Measurements from ENCODE around the gene SUSD6. TPM values are rescaled to one million over a fixed set of nuclear protein-coding genes. Genes with fewer than 3 reads are reported as not detected.
"Not testable (repeated sequence)": the region's sequence is repeated elsewhere in the genome, so short reads cannot be mapped to it uniquely, and the experiment has no call there.

The SUSD6 gene
- total and polyA plus RNA-seq, 2 donors from 2014 or later: 14.3 to 84.2 TPM

- Histone ChIP-seq H3K4me1 (ENCODE audit: control insufficient read depth in 2 of 3, insufficient read depth in 2 of 3, low read depth in 1 of 3, low read length in 3 of 3) (peaks cover 10 to 74% (median 52%) of the 10 kb centered on the region in 3 donors), H3K27ac (ENCODE audit: low read depth in 2 of 2, low read length in 2 of 2) (peak overlapping the region in 1 of 2 donors; percentile 33), H3K27me3 (ENCODE audit: control insufficient read depth, insufficient read depth, low read length) (no peaks in the 10 kb centered on the region), H3K9me3 (ENCODE audit: control insufficient read depth in 2 of 3, insufficient read depth in 1 of 3, low read length in 3 of 3) (no peaks in the 10 kb centered on the region), H3K36me3 (ENCODE audit: control insufficient read depth in 2 of 3, insufficient read depth in 3 of 3, low read length in 3 of 3) (no peaks in the 10 kb centered on the region), H3K4me3 (ENCODE audit: low read length in 3 of 3) (no peak overlapping the region), H3K9ac (ENCODE audit: low read length in 3 of 3) (no peak overlapping the region)
- no peak for DNase-seq
- no peak for FAIRE-seq
- intact Hi-C loops (cut with DNase I): no loop called here
- TF ChIP-seq CTCF (IDR thresholded peaks at IDR 0.05; ENCODE audit: borderline replicate concordance, extremely low read depth, insufficient read depth): no peak
These were observed 85.5 kb downstream of the SUSD6 start for GRCh38 chr14:69696633-69697557.

GRCh38 chr14:69698572-69698971 lies 87.2 kb downstream of the SUSD6 start:
- no peak overlapping the region for H3K27ac ChIP-seq (ENCODE audit: low read depth in 2 of 2, low read length in 2 of 2)
- FAIRE-seq (no peak), DNase-seq (no peak)
- H3K9me3 ChIP-seq (ENCODE audit: control insufficient read depth in 2 of 3, insufficient read depth in 1 of 3, low read length in 3 of 3): no peaks in the 10 kb centered on the region
- TF ChIP-seq CTCF (IDR thresholded peaks at IDR 0.05; ENCODE audit: borderline replicate concordance, extremely low read depth, insufficient read depth): no peak
- peaks cover 0 to 2% (median 1%) of the 10 kb centered on the region in 3 donors for H3K36me3 ChIP-seq (ENCODE audit: control insufficient read depth in 2 of 3, insufficient read depth in 3 of 3, low read length in 3 of 3)
- H3K27me3 ChIP-seq (ENCODE audit: control insufficient read depth, insufficient read depth, low read length): no peaks in the 10 kb centered on the region
- H3K9ac ChIP-seq (ENCODE audit: low read length in 3 of 3): no peak overlapping the region
- H3K4me3 ChIP-seq (ENCODE audit: low read length in 3 of 3): no peak overlapping the region
- peaks cover 7 to 65% (median 52%) of the 10 kb centered on the region in 3 donors for H3K4me1 ChIP-seq (ENCODE audit: control insufficient read depth in 2 of 3, insufficient read depth in 2 of 3, low read depth in 1 of 3, low read length in 3 of 3)
- intact Hi-C loops (cut with DNase I): no loop called here

GRCh38 chr14:69699243-69699642 lies 87.8 kb downstream of the SUSD6 start:
- peaks cover 5 to 58% (median 48%) of the 10 kb centered on the region in 3 donors for H3K4me1 ChIP-seq (ENCODE audit: control insufficient read depth in 2 of 3, insufficient read depth in 2 of 3, low read depth in 1 of 3, low read length in 3 of 3)
- intact Hi-C loops (cut with DNase I); DNase-seq: not testable (repeated sequence)

GRCh38 chr14:69699748-69700303 lies 88.4 kb downstream of the SUSD6 start:
- no peak overlapping the region for H3K9ac ChIP-seq (ENCODE audit: low read length in 3 of 3)
- peaks cover 4 to 52% (median 43%) of the 10 kb centered on the region in 3 donors for H3K4me1 ChIP-seq (ENCODE audit: control insufficient read depth in 2 of 3, insufficient read depth in 2 of 3, low read depth in 1 of 3, low read length in 3 of 3)
- H3K36me3 ChIP-seq (ENCODE audit: control insufficient read depth in 2 of 3, insufficient read depth in 3 of 3, low read length in 3 of 3): peaks cover 0 to 8% (median 5%) of the 10 kb centered on the region in 3 donors
- TF ChIP-seq CTCF (IDR thresholded peaks at IDR 0.05; ENCODE audit: borderline replicate concordance, extremely low read depth, insufficient read depth): no peak
- FAIRE-seq: no peak
- no peaks in the 10 kb centered on the region for H3K27me3 ChIP-seq (ENCODE audit: control insufficient read depth, insufficient read depth, low read length)
- DNase-seq: no peak
- intact Hi-C loops (cut with DNase I): no loop called here
- no peaks in the 10 kb centered on the region for H3K9me3 ChIP-seq (ENCODE audit: control insufficient read depth in 2 of 3, insufficient read depth in 1 of 3, low read length in 3 of 3)
- no peak overlapping the region for H3K27ac ChIP-seq (ENCODE audit: low read depth in 2 of 2, low read length in 2 of 2)
- H3K4me3 ChIP-seq (ENCODE audit: low read length in 3 of 3): no peak overlapping the region

More at GRCh38 chr14:69699243-69699642, 87.8 kb downstream of the SUSD6 start:
- not testable (repeated sequence) for H3K27me3 ChIP-seq (ENCODE audit: control insufficient read depth, insufficient read depth, low read length); H3K27ac ChIP-seq (ENCODE audit: low read depth in 2 of 2, low read length in 2 of 2); H3K4me3 ChIP-seq (ENCODE audit: low read length in 3 of 3); H3K9me3 ChIP-seq (ENCODE audit: control insufficient read depth in 2 of 3, insufficient read depth in 1 of 3, low read length in 3 of 3); H3K36me3 ChIP-seq (ENCODE audit: control insufficient read depth in 2 of 3, insufficient read depth in 3 of 3, low read length in 3 of 3); H3K9ac ChIP-seq (ENCODE audit: low read length in 3 of 3); FAIRE-seq

Data from kidney (tissue), 14 donors.